HG03095 (cell line): ENCODE data around the gene HECTD2.
"Not testable (repeated sequence)": the region's sequence is repeated elsewhere in the genome, so short reads cannot be mapped to it uniquely, and the experiment has no call there.

Experiments
- ATAC-seq: cut with Tn5 transposase; IDR thresholded peaks from one replicate; pipeline ENCODE4 v1.9.1; 2021; ENCODE audit warnings: moderate library complexity; ENCODE audit not compliant: unreplicated experiment

The HECTD2 gene

GRCh38 chr10:91412354-91413087 is 2.4 kb downstream of the HECTD2 start:
- ATAC-seq, result no peak

- ATAC-seq, result no peak
These were observed 5.7 kb downstream of the HECTD2 start for GRCh38 chr10:91415816-91416215.

- ATAC-seq, result no peak
These were observed 6.3 kb downstream of the HECTD2 start for GRCh38 chr10:91416339-91416855.

GRCh38 chr10:91418416-91418815 is 8.3 kb downstream of the HECTD2 start:
- no peak for ATAC-seq

GRCh38 chr10:91420868-91421267 is 10.7 kb downstream of the HECTD2 start:
- ATAC-seq, result no peak

- ATAC-seq, result no peak
These were observed 12.8 kb downstream of the HECTD2 start for GRCh38 chr10:91422915-91423314.

GRCh38 chr10:91424016-91424415 is 13.9 kb downstream of the HECTD2 start:
- ATAC-seq, result no peak

- ATAC-seq, result no peak
These were observed 22.0 kb downstream of the HECTD2 start for GRCh38 chr10:91432175-91432574.

GRCh38 chr10:91433620-91434019 is 23.5 kb downstream of the HECTD2 start:
- ATAC-seq, result no peak

GRCh38 chr10:91434041-91434440 is 23.9 kb downstream of the HECTD2 start:
- no peak for ATAC-seq

GRCh38 chr10:91435241-91435640 is 25.1 kb downstream of the HECTD2 start:
- ATAC-seq, result no peak

GRCh38 chr10:91438228-91438627 is 28.1 kb downstream of the HECTD2 start:
- not testable (repeated sequence) for ATAC-seq

- no peak for ATAC-seq
These were observed 34.4 kb downstream of the HECTD2 start for GRCh38 chr10:91444211-91445182.

GRCh38 chr10:91452063-91452462 is 41.9 kb downstream of the HECTD2 start:
- no peak for ATAC-seq

GRCh38 chr10:91453535-91453934 is 43.4 kb downstream of the HECTD2 start:
- ATAC-seq, result no peak

GRCh38 chr10:91455135-91455534 is 45.0 kb downstream of the HECTD2 start:
- ATAC-seq, result not testable (repeated sequence)

- ATAC-seq, result no peak
These were observed 50.5 kb downstream of the HECTD2 start for GRCh38 chr10:91460681-91461080.

GRCh38 chr10:91462423-91462822 is 52.3 kb downstream of the HECTD2 start:
- no peak for ATAC-seq

- ATAC-seq, result no peak
These were observed 54.4 kb downstream of the HECTD2 start for GRCh38 chr10:91464500-91464899.

GRCh38 chr10:91465261-91465660 is 55.1 kb downstream of the HECTD2 start:
- ATAC-seq, result no peak

GRCh38 chr10:91467114-91467513 is 57.0 kb downstream of the HECTD2 start:
- no peak for ATAC-seq

- no peak for ATAC-seq
These were observed 61.5 kb downstream of the HECTD2 start for GRCh38 chr10:91471602-91472001.
